22Rv1 (cell line): ENCODE measurements around the gene CTNND2.

Source experiments
- CTCF ChIP-seq: fragments of 450-650 bp; IDR thresholded peaks from 2 replicates; pipeline ENCODE4 v1.5.1; 2017; ENCODE audit warnings: mild to moderate bottlenecking
- ZFX ChIP-seq: fragments of 450-650 bp; IDR thresholded peaks from 2 replicates; pipeline ENCODE4 v1.6.1; 2017; ENCODE audit warnings: antibody characterized with exemption, borderline replicate concordance

DNA sequence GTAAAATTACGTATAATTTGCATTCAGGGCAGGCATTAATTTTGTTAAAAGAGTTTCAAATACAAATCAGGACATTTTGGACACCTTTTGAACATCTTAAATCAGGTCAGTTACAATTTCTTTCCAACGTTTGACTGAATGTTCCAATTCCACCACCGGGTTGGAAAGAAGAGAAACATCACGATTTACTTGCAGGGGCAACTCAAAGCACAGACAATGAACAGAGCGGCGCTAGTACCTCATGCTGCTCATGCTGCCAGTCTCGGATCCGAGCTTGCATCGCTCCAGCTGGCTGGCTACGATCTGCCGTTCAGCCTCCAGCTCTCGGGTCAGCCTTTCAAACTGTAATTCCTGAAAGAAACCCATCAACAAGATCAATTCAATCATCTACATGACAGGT, 339.5 kb downstream of the CTNND2 start:
- no peak for TF ChIP-seq CTCF
- no peak for TF ChIP-seq ZFX
